Naive thymus-derived CD8-positive, alpha-beta T cell (primary cell): ENCODE data around the gene FBLL1. TPM values are rescaled to one million over a fixed set of nuclear protein-coding genes. Genes with fewer than 3 reads are reported as not detected.
"Not testable (repeated sequence)": the region's sequence is repeated elsewhere in the genome, so short reads cannot be mapped to it uniquely, and the experiment has no call there.

Experiments
- ATAC-seq, 2 donors: fragments of 150-1000 bp; cut with Tn5 transposase in 1 of 2; sonication (Bioruptor Pico), chemical (Tn5 transposase) in 1 of 2; 1 replicate in 1 of 2; 2 replicates in 1 of 2; pipeline ENCODE4 v1.10.0; 2021; ENCODE audit warnings: mild to moderate bottlenecking in 2 of 2, moderate library complexity in 2 of 2
- POLR2A ChIA-PET: fragments of 350-600 bp; sonication (Branson Sonifier 250); formaldehyde crosslinking; loops from one replicate; lab custom pipeline; 2021; ENCODE audit warnings: antibody characterized with exemption; lab: Charles Lee
- DNase-seq, 10 donors: peaks; one replicate each; pipeline versions ENCODE4 v3.0.0 to v3.0.0-alpha.2; 2020 to 2022
- H3K27ac Mint-ChIP-seq, 10 donors: one replicate each; pipeline ENCODE4 v1.8.0; 2020 to 2022; ENCODE audit warnings: mild to moderate bottlenecking in 10 of 10, mixed read lengths in 10 of 10, moderate library complexity in 4 of 10, inconsistent platforms in 1 of 10
- H3K27me3 Mint-ChIP-seq, 5 donors: one replicate each; pipeline ENCODE4 v1.8.0; 2021 to 2022; ENCODE audit warnings: mixed read lengths in 5 of 5
- H3K36me3 Mint-ChIP-seq, 3 donors: one replicate each; pipeline ENCODE4 v1.8.0; 2020 to 2022; ENCODE audit warnings: mixed read lengths in 3 of 3, mild to moderate bottlenecking in 2 of 3, inconsistent platforms in 1 of 3
- H3K4me1 Mint-ChIP-seq, 4 donors: one replicate each; pipeline ENCODE4 v1.8.0; 2021 to 2022; ENCODE audit warnings: mixed read lengths in 4 of 4
- H3K4me3 Mint-ChIP-seq, 10 donors: one replicate each; pipeline ENCODE4 v1.8.0; 2020 to 2022; ENCODE audit warnings: mild to moderate bottlenecking in 10 of 10, mixed read lengths in 10 of 10, moderate library complexity in 6 of 10, inconsistent platforms in 1 of 10
- H3K9me3 Mint-ChIP-seq, 9 donors: one replicate each; pipeline ENCODE4 v1.8.0; 2020 to 2022; ENCODE audit warnings: mixed read lengths in 9 of 9, mild to moderate bottlenecking in 3 of 9, inconsistent platforms in 1 of 9, moderate library complexity in 1 of 9
- polyA plus RNA-seq, 3 donors: library from polyadenylated mRNA; unstranded; fragments of 300-500 nt; fragmentation: Illumina TruSeq; gene quantifications; one replicate each; pipeline ENCODE4 v1.2.3, GENCODE V29; 2021
- total RNA-seq, 8 experiments: library from RNA in 2 of 8; stranded (reverse) in 2 of 8; gene quantifications; one replicate each; pipeline ENCODE4 v1.2.3 and lab custom pipeline; 2021 to 2026

The FBLL1 gene
- total and polyA plus RNA-seq, 5 experiments from 2014 or later: not detected

DNA sequence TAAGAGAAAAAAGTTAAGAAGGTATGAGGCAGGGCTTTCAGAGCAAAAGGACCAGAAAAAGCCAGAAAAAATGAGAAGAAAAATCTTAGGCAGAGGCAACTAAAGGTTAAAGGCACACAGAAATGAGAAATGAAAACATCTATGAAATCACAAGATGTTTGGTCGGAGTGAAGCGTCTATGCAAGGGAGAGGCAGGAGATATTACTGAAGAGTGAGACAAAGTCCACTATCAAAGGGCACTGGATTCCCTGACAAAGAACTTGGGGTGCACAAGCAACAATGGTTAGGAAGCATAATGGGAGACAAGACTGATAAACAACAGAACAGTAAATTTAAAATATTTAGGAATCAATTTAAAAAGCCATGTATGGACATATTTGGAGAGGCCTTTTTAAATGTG lies 33.2 kb downstream of the FBLL1 start:
- Mint-ChIP-seq H3K4me3 (no peak overlapping the region), H3K4me1 (peaks cover 0 to 7% (median 3%) of the 10 kb centered on the region in 4 donors), H3K36me3 (peaks cover 0 to 84% (median 30%) of the 10 kb centered on the region in 3 donors), H3K9me3 (no peaks in the 10 kb centered on the region), H3K27me3 (no peaks in the 10 kb centered on the region), H3K27ac (no peak overlapping the region)
- POLR2A ChIA-PET: no interaction called here
- no peak for ATAC-seq
- DNase-seq: no peak

DNA sequence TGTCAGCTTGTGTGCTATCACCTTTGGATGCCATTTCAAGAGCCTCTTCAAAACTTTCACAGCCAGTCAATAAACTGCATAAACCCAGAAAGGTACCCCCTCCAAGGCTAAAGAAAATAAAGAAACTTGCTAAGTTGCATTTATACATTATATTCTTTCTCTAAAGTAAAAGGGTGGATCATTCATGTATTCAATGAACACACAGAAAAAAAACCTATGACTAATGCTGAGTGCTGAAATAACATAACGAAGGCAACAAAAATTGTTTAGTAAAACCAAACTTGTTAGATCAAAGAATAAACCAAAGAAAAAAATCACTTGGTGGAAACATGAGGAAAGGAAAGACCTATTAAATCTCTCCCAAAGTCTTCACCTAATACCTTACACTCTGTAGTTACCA lies 34.9 kb downstream of the FBLL1 start:
- no peak for ATAC-seq
- POLR2A ChIA-PET: interaction anchor here (0.8 kb wide), 1 partner anchor 89 kb away, joined by 3 read pairs; no protein-coding TSS in a partner anchor
- H3K9me3 Mint-ChIP-seq: no peaks in the 10 kb centered on the region
- H3K4me1 Mint-ChIP-seq: peaks cover 2 to 14% (median 5%) of the 10 kb centered on the region in 4 donors
- no peak overlapping the region for H3K4me3 Mint-ChIP-seq
- H3K36me3 Mint-ChIP-seq: peaks cover 0 to 87% (median 34%) of the 10 kb centered on the region in 3 donors
- H3K27me3 Mint-ChIP-seq: no peaks in the 10 kb centered on the region
- H3K27ac Mint-ChIP-seq: no peak overlapping the region
- no peak for DNase-seq

DNA sequence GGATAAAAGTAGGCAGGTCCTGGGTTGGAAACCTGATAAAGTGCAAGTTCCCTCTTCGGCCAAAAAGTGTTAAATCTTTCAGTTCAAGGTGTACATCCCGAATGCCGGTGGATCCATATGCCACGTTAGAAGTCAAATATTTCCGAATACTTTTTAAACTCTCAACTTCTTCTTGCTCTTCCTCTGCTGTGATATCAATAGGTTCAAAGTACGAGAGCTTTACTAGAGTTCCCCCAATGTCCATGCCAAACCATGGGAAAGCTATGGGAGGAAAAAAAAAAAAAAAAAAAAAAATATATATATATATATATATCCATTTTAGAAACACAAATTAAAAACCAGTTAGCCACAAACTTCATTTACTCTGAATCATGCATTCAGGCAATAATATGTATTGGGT lies 39.6 kb downstream of the FBLL1 start:
- DNase-seq: no peak
- POLR2A ChIA-PET: no interaction called here
- peaks cover 0 to 55% (median 16%) of the 10 kb centered on the region in 3 donors for H3K36me3 Mint-ChIP-seq
- H3K9me3 Mint-ChIP-seq: no peaks in the 10 kb centered on the region
- H3K27me3 Mint-ChIP-seq: no peaks in the 10 kb centered on the region
- ATAC-seq: no peak
- no peak overlapping the region for H3K27ac Mint-ChIP-seq
- peaks cover 11 to 27% (median 18%) of the 10 kb centered on the region in 4 donors for H3K4me1 Mint-ChIP-seq
- H3K4me3 Mint-ChIP-seq: no peak overlapping the region

DNA sequence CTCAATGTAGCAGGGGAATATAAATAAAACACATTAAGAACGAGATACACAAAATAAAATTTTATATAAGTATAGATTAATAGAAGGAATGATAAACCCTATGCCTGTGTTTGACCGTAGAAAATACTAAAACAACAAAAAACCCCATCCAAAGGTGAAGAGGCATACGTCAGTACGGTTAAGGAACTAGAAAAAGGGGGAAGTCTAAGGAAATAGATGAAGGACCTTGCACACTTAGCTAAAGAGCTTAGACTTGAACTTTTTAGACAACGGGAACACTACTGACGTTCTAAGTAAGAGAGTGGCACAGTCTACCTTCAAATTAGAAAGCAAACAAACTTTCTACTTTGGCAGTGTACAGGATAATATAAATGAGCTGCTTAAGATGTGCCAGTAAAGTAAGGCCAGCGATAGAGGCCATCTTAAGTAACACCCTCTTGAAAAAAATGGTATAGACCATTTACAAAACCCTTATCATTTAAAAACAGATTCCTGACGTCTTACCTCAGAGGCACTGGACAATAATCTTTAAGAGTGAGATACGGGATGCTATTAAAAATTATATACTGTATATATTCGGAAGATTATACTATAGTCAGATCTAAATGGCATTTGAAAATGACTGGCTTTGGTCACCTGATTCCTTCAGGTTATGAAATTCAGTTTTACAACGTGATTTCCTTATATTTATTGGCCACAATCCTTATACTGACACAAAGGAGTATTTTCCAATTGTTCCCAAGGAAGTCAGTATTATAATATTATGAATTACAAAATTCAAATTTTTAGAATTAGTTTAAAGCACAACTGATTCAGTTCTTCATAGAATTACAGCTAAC lies 41.6 kb downstream of the FBLL1 start:
- no peak for ATAC-seq
- no peak overlapping the region for H3K27ac Mint-ChIP-seq
- H3K9me3 Mint-ChIP-seq: no peaks in the 10 kb centered on the region
- H3K4me1 Mint-ChIP-seq: peaks cover 17 to 35% (median 25%) of the 10 kb centered on the region in 4 donors
- POLR2A ChIA-PET: no interaction called here
- H3K4me3 Mint-ChIP-seq: no peak overlapping the region
- H3K36me3 Mint-ChIP-seq: peaks cover 0 to 41% (median 26%) of the 10 kb centered on the region in 3 donors
- no peak for DNase-seq
- H3K27me3 Mint-ChIP-seq: no peaks in the 10 kb centered on the region

DNA sequence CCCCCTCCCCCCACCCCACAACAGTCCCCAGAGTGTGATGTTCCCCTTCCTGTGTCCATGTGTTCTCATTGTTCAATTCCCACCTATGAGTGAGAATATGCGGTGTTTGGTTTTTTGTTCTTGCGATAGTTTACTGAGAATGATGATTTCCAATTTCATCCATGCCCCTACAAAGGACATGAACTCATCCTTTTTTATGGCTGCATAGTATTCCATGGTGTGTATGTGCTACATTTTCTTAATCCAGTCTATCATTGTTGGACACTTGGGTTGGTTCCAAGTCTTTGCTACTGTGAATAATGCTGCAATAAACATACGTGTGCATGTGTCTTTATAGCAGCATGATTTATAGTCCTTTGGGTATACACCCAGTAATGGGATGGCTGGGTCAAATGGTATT lies 44.6 kb downstream of the FBLL1 start:
- peaks cover 0 to 12% (median 11%) of the 10 kb centered on the region in 3 donors for H3K36me3 Mint-ChIP-seq
- DNase-seq, POLR2A ChIA-PET, H3K9me3 Mint-ChIP-seq, H3K27ac Mint-ChIP-seq, H3K27me3 Mint-ChIP-seq, H3K4me3 Mint-ChIP-seq, ATAC-seq: not testable (repeated sequence)
- peaks cover 18 to 55% (median 45%) of the 10 kb centered on the region in 4 donors for H3K4me1 Mint-ChIP-seq

DNA sequence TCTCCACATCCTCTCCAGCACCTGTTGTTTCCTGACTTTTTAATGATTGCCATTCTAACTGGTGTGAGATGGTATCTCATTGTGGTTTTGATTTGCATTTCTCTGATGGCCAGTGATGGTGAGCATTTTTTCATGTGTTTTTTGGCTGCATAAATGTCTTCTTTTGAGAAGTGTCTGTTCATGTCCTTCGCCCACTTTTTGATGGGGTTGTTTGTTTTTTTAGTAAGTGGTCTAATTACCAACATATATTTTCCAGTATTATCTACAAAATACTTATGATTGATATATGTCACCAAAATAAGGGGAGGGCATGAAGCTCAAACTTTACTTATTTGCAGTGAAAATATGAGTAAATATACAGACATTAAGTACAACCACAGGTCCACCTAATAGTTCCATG lies 45.1 kb downstream of the FBLL1 start:
- H3K27ac Mint-ChIP-seq, H3K9me3 Mint-ChIP-seq, H3K4me3 Mint-ChIP-seq, DNase-seq, POLR2A ChIA-PET, H3K27me3 Mint-ChIP-seq, ATAC-seq: not testable (repeated sequence)
- H3K4me1 Mint-ChIP-seq: peaks cover 18 to 55% (median 45%) of the 10 kb centered on the region in 4 donors
- H3K36me3 Mint-ChIP-seq: peaks cover 0 to 10% (median 10%) of the 10 kb centered on the region in 3 donors

DNA sequence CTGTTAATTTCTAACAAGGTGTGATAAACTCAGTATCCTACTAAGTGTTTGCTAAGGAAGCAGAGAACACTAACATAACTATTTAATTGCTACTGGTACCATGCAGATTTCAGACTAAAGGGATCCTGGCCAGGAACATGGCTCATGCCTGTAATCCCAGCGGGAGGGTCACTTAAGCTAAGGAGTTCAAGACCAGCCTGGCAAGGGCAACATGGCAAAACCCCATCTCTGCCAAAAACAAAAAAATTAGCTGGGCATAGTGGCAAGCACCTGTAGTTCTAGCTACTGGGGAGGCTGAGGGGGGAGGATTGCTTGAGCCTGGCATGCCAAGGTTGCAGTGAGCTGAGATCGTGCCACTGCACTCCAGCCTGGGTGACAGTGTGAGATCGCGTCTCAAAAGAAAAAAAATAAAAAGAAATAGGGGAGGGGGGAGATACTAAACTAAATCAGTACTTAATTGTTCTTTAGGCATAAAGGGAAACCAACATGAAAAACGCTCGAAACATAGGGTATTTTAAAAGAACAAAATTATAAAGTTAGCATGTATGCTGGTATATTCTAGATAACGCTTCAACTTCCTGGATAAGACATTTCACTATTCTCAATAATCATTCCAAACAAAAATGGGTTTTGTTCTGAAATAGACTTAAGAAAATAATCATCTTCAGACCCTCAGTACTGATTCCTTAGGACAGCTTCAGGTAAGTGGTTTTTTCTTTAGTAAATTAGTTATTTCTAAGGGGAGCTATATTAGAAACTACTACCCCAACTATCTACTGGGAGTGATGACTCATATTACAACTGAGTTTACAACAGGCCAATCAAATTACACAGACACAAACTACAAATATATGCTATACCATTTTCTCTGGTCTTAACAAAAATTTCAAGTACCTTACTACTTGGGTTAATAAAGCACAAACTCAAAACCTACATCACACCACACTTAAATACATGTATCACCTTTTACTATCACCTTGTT lies 46.6 kb downstream of the FBLL1 start:
- POLR2A ChIA-PET: no interaction called here
- no peak for ATAC-seq
- Mint-ChIP-seq H3K4me3 (peak overlapping the region in 2 of 10 donors; percentile 18 to 38), H3K27ac (peak overlapping the region in 3 of 10 donors; percentile 31 to 82 (median 51)), H3K4me1 (peaks cover 23 to 60% (median 52%) of the 10 kb centered on the region in 4 donors), H3K27me3 (no peaks in the 10 kb centered on the region), H3K36me3 (peaks cover 0 to 10% (median 2%) of the 10 kb centered on the region in 3 donors), H3K9me3 (no peaks in the 10 kb centered on the region)
- DNase-seq: no peak

DNA sequence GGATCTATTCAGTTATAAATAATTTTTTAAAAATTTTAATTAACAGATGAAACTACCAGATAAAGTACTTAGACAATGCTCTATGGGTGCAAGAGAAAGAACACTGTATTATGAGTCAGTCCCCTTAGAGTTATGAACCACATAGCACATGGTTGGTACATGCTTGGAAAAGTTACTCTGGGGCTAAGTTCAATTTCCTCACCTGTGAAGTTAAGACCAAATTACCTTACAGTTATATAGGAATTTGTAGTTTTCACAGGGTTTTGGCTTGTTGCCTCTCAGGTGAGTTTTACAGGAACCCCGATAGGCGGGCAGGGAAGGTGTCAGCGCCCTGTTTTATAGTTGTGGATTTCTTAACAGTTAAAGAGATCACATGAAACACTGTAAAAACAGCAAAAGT lies 48.9 kb downstream of the FBLL1 start:
- POLR2A ChIA-PET: interaction anchor here (2.0 kb wide), 1 partner anchor 10 kb away, joined by 7 read pairs; no protein-coding TSS in a partner anchor
- ATAC-seq (no peak), DNase-seq (no peak)
- peak overlapping the region; percentile 86 to 98 (median 94) for H3K4me3 Mint-ChIP-seq
- H3K4me1 Mint-ChIP-seq: peaks cover 16 to 46% (median 42%) of the 10 kb centered on the region in 4 donors
- peaks cover 0 to 10% (median 0%) of the 10 kb centered on the region in 3 donors for H3K36me3 Mint-ChIP-seq
- H3K9me3 Mint-ChIP-seq: no peaks in the 10 kb centered on the region
- no peaks in the 10 kb centered on the region for H3K27me3 Mint-ChIP-seq
- H3K27ac Mint-ChIP-seq: peak overlapping the region; percentile 86 to 97 (median 92)

DNA sequence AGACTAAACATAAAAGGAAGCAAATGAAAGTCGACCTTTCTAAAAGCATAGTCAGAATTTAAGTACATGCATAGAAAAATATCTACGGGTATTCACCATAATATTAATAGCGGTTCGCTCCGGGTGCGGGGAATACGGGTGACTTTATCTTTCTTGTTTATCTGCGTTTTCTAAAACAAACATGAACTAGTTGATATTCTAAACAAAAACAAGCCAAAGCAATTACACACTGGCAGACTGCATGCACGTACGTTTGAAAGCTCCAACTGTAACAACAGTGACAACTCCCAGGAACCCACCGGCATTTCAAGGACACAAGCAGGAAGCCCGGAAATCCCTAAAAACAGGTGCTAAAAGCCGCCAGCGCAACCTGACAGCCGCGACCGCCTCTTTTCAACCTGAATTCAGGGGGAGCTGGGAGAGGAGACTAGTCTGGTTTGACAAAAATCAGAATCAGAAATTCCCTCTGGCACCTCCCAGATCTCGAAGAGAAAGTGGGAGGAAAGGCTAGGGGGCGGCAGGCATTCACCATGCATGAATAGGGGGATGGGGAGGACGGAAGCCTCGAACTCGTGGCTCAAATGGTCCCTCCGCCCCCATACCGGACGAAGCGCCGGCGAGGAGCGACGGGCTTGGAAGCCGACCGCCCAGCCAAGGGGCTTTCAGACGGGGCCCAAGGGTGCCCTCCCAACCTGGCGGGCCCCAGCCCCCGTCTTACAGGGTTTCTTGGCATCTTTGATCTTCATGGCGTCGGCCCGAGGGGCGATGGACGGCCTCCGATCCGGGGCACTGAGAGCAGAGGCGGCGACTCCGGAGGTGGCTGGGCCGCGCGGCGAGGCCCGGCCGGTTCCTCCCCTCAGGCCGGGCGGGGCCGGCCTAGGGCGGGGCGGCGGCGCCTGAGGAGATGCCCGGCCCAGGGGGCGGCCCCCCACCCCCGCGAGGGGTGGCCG lies 49.7 kb downstream of the FBLL1 start, which contains the start of gene PANK3:
PANK3 (minus strand) TSS at position 831 of the 950 bp plus-strand sequence; CDS start at position 746, 85 bp downstream.
- Mint-ChIP-seq H3K36me3 (peaks cover 0 to 10% (median 0%) of the 10 kb centered on the region in 3 donors), H3K4me1 (peaks cover 16 to 47% (median 42%) of the 10 kb centered on the region in 4 donors), H3K9me3 (no peaks in the 10 kb centered on the region), H3K4me3 (peak within 1 kb of the TSS; percentile 90 to 98 (median 94)), H3K27ac (peak within 1 kb of the TSS; percentile 94 to 99 (median 98)), H3K27me3 (no peaks in the 10 kb centered on the region)
- peak; percentile 46 to 61 for ATAC-seq
- POLR2A ChIA-PET: interaction anchor here (1.0 to 2.0 kb wide), 4 partner anchors 9 to 105 kb away, joined by 3 to 7 read pairs (median 6); no protein-coding TSS in a partner anchor
- DNase-seq: peak in 5 of 10 donors; percentile 1 to 78 (median 7)

DNA sequence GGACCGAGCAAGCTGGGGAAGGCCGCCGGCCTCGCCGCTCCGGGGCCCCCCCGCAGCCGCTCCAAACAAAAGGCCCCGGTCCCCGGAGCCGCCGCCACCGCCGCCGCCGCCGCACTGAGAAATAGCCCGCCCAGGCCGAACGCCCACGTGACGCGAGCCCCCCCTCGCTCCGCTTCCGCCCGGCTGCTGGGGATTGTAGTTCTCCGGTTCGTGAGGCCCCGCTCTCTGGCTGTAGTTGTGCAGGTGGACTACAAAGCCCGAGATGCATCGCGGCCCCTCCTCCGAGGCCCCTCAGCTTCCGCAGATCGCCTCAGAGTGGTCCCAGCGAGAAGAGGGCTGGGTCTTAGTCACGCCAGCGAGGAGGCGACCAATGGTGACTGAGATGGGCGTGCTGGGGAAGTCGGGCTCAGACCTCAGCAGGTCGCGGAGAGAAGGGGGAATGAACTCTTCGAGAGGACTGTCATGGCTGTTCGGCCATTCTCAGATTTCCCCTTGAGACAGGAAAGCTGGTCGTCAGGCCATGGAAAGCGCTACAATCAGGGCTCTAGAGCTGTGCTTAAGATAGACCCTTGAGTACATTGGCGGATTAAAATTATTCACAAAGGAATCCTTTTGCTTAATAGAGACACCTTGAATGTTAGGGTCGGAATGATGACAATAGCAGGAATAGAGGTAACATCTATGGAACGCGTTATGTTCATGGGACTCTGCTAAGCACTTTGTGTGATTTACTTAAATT lies 50.6 kb downstream of the FBLL1 start:
- no peaks in the 10 kb centered on the region for H3K27me3 Mint-ChIP-seq
- peak overlapping the region; percentile 94 to 99 (median 98) for H3K27ac Mint-ChIP-seq
- peak overlapping the region; percentile 86 to 96 (median 90) for H3K4me3 Mint-ChIP-seq
- ATAC-seq (peak; percentile 95 to 98), DNase-seq (peak; percentile 91 to 98 (median 96))
- peaks cover 0 to 4% (median 0%) of the 10 kb centered on the region in 3 donors for H3K36me3 Mint-ChIP-seq
- no peaks in the 10 kb centered on the region for H3K9me3 Mint-ChIP-seq
- H3K4me1 Mint-ChIP-seq: peaks cover 16 to 47% (median 42%) of the 10 kb centered on the region in 4 donors
- POLR2A ChIA-PET: interaction anchor here (0.5 to 2.0 kb wide), 6 partner anchors 9 to 104 kb away, joined by 3 to 7 read pairs (median 4); no protein-coding TSS in a partner anchor

DNA sequence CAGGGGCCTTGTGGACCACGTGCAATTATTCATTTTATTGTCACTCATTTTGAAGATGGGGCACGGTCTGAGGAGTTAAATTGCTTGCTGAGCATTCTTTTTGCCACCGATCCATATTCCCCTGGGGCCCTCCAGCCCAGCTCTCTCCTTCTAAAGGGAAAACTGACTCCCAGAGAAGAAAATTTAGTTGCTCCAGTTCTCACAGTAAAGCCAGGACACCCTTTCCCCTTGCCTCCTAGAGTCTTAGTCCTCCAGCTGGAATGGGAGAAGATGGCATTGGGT lies 51.1 kb downstream of the FBLL1 start:
- Mint-ChIP-seq H3K4me1 (peaks cover 15 to 43% (median 39%) of the 10 kb centered on the region in 4 donors), H3K4me3 (peak overlapping the region; percentile 86 to 96 (median 90)), H3K9me3 (no peaks in the 10 kb centered on the region), H3K36me3 (peaks cover 0 to 1% (median 0%) of the 10 kb centered on the region in 3 donors), H3K27ac (peak overlapping the region; percentile 94 to 99 (median 98)), H3K27me3 (peaks cover 0 to 2% (median 0%) of the 10 kb centered on the region in 5 donors)
- no peak for ATAC-seq
- POLR2A ChIA-PET: interaction anchor here (0.5 to 2.0 kb wide), 5 partner anchors 8 to 104 kb away, joined by 3 to 7 read pairs (median 3); no protein-coding TSS in a partner anchor
- no peak for DNase-seq
